Muscle of arm (tissue), 12 donors: ENCODE data around the gene SMAD5. TPM values are rescaled to one million over a fixed set of nuclear protein-coding genes. Genes with fewer than 3 reads are reported as not detected.

Experiments used
- DNase-seq: peaks from one replicate; pipeline ENCODE4 v3.0.0-alpha.2; 2013
- polyA plus RNA-seq, 12 donors: library from polyadenylated mRNA; unstranded; fragments of 120-200 nt; gene quantifications; one replicate each; pipeline ENCODE4 v1.2.1, GENCODE V29; 2013; ENCODE audit not compliant: insufficient read length in 12 of 12

Gene SMAD5
- polyA plus RNA-seq, 12 donors, result 36.5 to 58.5 (median 47.6) TPM; not detected in 1

DNA sequence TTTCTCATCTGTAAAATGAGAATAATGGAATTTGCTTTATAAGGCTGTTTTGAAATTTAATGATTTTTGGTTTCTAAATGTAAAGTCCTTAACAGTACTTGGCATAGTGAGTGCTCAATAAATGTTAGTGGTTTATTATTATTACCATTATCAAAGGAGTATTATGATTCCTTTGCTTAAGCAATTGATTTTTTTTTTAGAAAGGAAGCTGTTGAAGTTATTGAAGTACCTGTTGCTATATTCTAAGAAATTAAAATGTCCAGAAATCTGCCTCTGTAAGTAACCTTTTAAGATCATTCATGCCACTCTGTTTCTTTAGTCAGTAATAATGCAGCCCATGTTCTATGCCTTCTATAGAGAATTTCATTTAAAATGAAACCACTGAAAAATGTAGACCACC is 15.0 kb downstream of the SMAD5 start:
- DNase-seq, result no peak

DNA sequence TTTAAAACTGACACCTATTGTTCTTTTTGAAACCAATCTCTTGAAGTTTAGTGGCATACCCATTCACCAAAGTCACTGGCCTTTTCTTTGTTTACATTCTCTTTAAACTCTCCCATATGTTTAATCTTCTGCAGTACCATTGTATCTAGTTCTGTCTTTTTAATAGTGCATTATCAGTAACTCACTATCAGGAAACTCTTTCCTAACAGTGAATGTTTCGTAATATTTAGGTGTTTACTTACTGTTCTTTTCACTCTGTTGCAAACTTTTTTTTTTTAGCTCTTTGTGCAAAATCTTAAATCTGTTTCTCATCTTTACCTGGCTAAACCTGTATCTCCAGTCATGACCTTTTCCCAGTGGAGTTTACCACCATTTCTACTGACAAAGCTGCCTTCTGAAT is 17.2 kb downstream of the SMAD5 start:
- no peak for DNase-seq

- no peak for DNase-seq
Measured at GRCh38 chr5:136153581-136154236, 21.1 kb downstream of the SMAD5 start.

DNA sequence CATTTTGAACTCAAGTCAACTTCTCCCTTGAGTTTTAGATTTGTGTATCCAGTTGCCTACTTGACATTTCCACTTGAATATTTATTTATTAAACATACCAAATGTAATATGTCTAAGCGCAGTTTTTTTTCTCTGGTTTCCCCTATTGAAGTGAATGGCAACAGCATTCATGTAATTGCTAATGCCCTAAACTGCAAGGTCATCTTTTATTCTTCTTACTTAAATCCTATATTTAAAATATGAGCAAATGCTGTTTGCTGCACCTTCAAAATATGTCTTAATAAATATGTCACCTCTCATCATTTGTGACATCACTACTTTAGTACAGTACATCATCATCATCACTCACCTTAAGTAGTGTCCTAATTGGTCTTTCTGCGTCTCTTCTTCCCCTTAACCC is 22.4 kb downstream of the SMAD5 start:
- no peak for DNase-seq

DNA sequence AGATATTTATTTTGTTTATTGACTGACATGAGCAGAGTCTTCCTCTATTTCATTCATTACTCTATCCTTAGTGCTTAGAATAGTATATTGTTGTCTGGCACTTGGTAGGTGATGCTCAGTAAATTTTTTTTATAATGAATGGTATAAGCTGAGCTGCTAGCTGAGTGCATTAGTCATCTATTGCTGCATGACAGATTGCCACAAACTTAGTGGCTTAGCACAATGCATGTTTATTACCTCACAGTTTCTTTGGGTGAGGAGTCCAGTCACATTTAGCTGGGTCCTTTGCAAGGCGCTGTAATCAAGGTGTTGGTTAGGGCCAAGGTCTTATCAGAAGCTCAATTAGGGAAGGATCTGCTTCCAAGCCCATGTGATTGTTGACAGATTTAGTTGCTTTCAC is 23.1 kb downstream of the SMAD5 start:
- no peak for DNase-seq

DNA sequence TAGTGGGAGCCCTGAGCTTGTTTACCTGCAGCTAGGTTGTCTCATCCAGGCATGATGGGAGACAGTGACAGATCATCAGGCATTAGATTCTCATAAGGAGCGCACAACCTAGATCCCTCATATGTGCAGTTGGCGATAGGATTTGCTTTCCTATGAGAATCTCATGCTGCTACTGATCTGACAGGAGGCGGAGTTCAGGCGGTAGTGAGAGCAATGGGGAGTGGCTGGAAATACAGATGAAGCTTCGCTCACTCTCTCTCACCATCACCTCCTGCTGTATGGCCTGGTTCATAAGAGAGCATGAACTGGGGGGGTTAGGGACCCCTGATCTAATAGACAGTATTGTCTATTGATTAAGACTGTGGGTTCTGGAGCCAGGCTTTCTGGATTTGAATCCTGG is 24.9 kb downstream of the SMAD5 start:
- DNase-seq, result no peak

- no peak for DNase-seq
Measured at GRCh38 chr5:136159457-136159856, 26.8 kb downstream of the SMAD5 start.

GRCh38 chr5:136162008-136162407 is 29.4 kb downstream of the SMAD5 start:
- no peak for DNase-seq

- DNase-seq, result no peak
Measured at GRCh38 chr5:136164226-136164625, 31.6 kb downstream of the SMAD5 start.

GRCh38 chr5:136166909-136167308 is 34.3 kb downstream of the SMAD5 start:
- DNase-seq, result no peak

GRCh38 chr5:136169218-136169617 is 36.6 kb downstream of the SMAD5 start:
- DNase-seq, result no peak

- DNase-seq, result peak; percentile 41
Measured at GRCh38 chr5:136174021-136174659, 41.5 kb downstream of the SMAD5 start.

GRCh38 chr5:136182618-136183017 is 50.0 kb downstream of the SMAD5 start:
- DNase-seq, result no peak

DNA sequence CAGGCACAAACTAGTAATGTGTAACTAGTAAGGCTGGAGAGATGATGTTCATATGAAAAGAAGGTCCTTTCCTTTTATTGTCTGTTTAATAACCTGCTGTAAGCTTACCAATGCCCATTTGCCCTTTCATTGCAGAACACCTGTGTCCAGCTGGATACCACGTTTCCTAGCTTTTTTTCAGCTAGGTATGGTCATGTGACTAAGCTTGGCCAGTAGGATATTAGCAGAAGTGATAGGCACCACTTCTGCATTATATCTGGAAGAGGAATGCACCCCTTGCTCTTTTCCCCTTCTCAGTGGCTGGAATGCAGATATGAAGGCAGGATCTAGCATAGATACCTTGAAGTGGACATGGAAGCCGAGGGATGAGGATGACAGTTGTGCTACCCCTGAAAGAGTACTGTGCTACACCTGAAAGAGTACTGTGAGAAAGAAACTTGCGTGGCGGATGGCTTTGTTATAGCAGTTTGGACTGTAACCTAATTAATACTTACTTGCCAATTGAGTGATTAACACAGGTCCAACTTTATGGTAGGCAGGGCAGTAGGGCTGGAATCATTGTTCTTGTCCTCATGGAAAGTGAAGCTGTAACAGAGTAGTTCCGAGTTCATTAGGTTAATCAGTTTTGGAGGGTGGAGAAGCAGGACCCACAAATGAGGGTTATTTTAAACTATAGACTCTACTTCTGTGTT is 53.5 kb downstream of the SMAD5 start:
- DNase-seq, result no peak

DNA sequence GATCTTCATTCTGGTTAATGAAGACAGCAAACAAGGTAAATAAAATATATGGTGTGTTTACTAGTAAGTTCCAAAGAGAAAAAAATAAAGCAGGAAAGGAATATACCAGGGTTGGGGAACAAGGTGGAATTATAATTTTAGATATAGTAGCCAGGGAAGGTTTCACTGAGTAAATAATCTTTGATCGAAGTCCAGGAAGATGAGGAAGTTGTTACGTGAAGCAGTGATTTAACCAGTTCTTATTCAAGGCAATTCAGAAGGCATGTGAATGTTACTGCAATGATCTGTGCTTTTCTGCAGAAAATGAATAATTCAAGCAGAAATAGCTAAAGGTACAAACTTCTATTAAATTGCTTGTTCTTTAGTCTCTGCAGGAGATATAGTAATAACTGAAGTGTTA is 54.2 kb downstream of the SMAD5 start:
- no peak for DNase-seq

- no peak for DNase-seq
Measured at GRCh38 chr5:136188859-136189258, 56.2 kb downstream of the SMAD5 start.

- DNase-seq, result peak; percentile 41
Measured at GRCh38 chr5:136190091-136190720, 57.6 kb downstream of the SMAD5 start.

- no peak for DNase-seq
Measured at GRCh38 chr5:136190904-136191303, 58.3 kb downstream of the SMAD5 start.

DNA sequence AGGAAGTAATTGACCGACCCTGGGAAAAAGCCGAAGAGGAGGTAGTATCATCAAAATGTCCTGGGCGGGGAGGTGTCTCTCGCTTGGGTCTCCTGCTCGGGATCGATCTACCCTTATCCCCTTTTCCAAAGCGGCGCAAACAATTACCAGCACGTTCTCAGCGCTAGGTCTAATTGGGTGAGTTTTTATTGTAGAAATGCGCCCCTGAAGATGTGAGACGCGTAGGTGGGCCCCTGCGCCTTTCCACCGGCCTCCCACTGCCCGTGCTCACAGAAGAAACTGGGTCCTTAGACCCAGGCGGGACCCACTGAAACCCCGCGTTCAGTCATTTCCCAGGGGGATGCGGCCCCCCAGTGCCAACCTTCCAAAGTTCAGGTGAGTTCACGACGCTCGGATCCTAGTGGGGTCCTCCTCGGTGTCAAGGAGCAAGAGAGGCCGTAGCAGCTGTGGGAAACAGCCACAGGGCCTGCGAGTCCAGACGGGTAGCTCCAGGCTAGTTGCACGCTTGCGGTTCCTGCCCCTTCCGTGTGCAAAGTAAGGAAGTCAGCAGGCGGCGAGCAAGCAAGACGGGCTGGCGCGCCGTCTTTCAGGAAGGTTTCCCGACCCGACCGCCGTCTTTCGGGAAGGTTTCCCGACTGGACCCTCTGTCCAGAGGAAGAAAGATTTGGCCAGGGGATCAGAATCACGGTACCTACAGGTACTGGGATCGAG is 58.8 kb downstream of the SMAD5 start:
- DNase-seq, result no peak

- DNase-seq, result no peak
Measured at GRCh38 chr5:136192015-136192525, 59.4 kb downstream of the SMAD5 start.

GRCh38 chr5:136192526-136193321 is 60.1 kb downstream of the SMAD5 start, which contains the start of gene SMIM32:
Gene SMIM32, minus strand, starts transcription at chr5:136193162. Its CDS starts 638 bp downstream, at chr5:136192524.
- no peak for DNase-seq
